D721Med (cell line): ENCODE measurements around the gene GTPBP6.
"Not testable (repeated sequence)": the region's sequence is repeated elsewhere in the genome, so short reads cannot be mapped to it uniquely, and the experiment has no call there.

ENCODE experiments used
- DNase-seq: peaks from one replicate; pipeline ENCODE4 v3.0.0; 2011; ENCODE audit warnings: low spot score; ENCODE audit not compliant: insufficient read length
- FAIRE-seq: peaks from 2 replicates; lab custom pipeline; 2011; peaks lifted over from hg19 to GRCh38; lab: Jason Lieb, UNC
- TF ChIP-seq, protein P1 (sequence below): IDR thresholded peaks from 2 replicates; pipeline ENCODE4 v1.5.1; 2012; ENCODE audit warnings: mild to moderate bottlenecking, control low read depth; ENCODE audit not compliant: insufficient read depth; ENCODE audit errors: missing control alignments

GTPBP6 gene

GRCh38 chrX:258291-259040 is 60.1 kb downstream of the GTPBP6 start:
- TF ChIP-seq, protein P1, sequence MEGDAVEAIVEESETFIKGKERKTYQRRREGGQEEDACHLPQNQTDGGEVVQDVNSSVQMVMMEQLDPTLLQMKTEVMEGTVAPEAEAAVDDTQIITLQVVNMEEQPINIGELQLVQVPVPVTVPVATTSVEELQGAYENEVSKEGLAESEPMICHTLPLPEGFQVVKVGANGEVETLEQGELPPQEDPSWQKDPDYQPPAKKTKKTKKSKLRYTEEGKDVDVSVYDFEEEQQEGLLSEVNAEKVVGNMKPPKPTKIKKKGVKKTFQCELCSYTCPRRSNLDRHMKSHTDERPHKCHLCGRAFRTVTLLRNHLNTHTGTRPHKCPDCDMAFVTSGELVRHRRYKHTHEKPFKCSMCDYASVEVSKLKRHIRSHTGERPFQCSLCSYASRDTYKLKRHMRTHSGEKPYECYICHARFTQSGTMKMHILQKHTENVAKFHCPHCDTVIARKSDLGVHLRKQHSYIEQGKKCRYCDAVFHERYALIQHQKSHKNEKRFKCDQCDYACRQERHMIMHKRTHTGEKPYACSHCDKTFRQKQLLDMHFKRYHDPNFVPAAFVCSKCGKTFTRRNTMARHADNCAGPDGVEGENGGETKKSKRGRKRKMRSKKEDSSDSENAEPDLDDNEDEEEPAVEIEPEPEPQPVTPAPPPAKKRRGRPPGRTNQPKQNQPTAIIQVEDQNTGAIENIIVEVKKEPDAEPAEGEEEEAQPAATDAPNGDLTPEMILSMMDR: no peak
- no peak for FAIRE-seq
- no peak for DNase-seq

DNA sequence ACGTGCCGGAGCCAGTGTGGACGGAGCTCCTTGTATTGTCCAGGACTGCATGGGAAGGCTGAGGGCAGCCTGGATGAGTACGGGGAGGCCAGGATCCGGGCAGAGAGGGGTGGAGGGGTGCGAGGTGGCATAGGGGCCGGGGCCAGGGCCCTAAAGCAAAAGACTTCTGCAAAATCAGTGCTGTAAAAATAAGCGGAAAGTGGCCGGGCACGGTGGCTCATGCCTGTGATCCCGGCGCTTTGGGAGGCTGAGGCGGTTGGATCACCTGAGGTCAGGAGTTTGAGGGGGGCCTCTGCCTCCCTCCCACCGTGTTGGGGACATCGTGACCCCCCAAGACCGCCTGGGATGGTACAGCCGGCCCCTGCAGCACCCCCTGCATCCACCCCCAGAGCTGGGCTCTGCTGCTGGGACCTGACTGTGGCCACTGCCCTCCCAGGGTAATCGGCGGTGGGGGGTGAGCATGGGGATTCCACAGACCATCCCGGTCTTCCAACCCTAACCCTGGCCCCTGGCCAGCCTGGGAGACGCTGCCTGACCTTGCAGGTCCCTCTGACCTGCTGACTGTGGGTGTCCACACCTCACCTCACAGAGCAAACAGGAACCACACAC is 60.8 kb downstream of the GTPBP6 start:
- DNase-seq: no peak
- FAIRE-seq: no peak
- TF ChIP-seq, protein P1: no peak

DNA sequence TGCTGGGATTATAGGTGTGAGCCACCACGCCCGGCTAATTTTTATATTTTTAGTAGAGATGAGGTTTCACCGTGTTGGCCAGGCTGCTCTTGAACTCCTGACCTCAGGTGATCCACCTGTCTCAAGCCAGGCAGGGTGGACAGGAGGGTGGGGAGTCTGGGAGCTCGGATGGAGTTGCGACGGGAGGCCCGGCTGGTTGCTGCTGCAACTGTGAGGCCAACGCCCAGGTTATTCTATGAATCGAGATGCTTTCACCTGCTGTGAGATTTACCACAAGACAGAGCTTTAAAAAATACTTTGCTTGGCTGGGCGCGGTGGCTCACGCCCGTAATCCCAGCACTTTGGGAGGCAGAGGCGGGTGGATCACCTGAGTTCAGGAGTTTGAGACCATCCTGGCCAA is 61.5 kb downstream of the GTPBP6 start:
- DNase-seq, FAIRE-seq: not testable (repeated sequence)

- TF ChIP-seq, protein P1: no peak
- FAIRE-seq (no peak), DNase-seq (no peak)
Observed at GRCh38 chrX:255923-256331, 62.7 kb downstream of the GTPBP6 start.
